ENCODE results near the gene LTF. TPM values are rescaled to one million over a fixed set of nuclear protein-coding genes. Genes with fewer than 3 reads are reported as not detected.

Gene LTF
- total and polyA plus RNA-seq, 9 of the 15 experiments (the other 6 are each of a cell fraction or from before 2014, with no cell fraction given): 0.07 TPM; not detected in 8

GRCh38 chr3:46395210-46395661 is 69.5 kb downstream of the LTF start:
- Histone ChIP-seq H3K4me1 (replicated peaks in 1 of 2; ENCODE audit: control insufficient read depth in 2 of 2, insufficient read depth in 2 of 2, low read length in 2 of 2) (peaks cover 5 to 38% of the 10 kb centered on the region in 2 experiments), H3K4me2 (ENCODE audit: insufficient read depth, low read length) (peak overlapping the region; percentile 50), H3K9me1 (ENCODE audit: control insufficient read depth, insufficient read depth, low read length) (no peaks in the 10 kb centered on the region), H3K27ac (ENCODE audit: extremely low read depth, low read depth, low read length) (no peak overlapping the region), H3K79me2 (ENCODE audit: control insufficient read depth, insufficient read depth, low read length) (no peaks in the 10 kb centered on the region), H3K9me3 (replicated peaks; ENCODE audit: control insufficient read depth, insufficient read depth, low read depth, low read length) (no peaks in the 10 kb centered on the region), H3K9ac (ENCODE audit: insufficient read depth in 1 of 2, low read depth in 2 of 2, low read length in 2 of 2) (no peak overlapping the region), H3K4me3 (no peak overlapping the region), H4K20me1 (replicated peaks; ENCODE audit: control insufficient read depth, insufficient read depth, low read length) (no peaks in the 10 kb centered on the region), H2AFZ (ENCODE audit: low read depth, low read length) (peak overlapping the region; percentile 34; the same call in 1 of the 2 replicates), H3K36me3 (ENCODE audit: control insufficient read depth, insufficient read depth, low read length) (no peaks in the 10 kb centered on the region), H3K27me3 (ENCODE audit: control insufficient read depth in 2 of 2, insufficient read depth in 2 of 2, low read length in 2 of 2) (peaks cover 0 to 17% of the 10 kb centered on the region in 2 experiments; a peak in 2 of 5 replicates)
- POLR2A ChIA-PET: interaction anchor here (0.7 to 1.2 kb wide), 3 partner anchors 9 to 1657 kb away, joined by 3 read pairs; no protein-coding TSS in a partner anchor
- DNase-seq (ENCODE audit: extremely low read depth in 1 of 4, low spot score in 3 of 4): peak; percentile 48 to 59 (median 55)
- peak; percentile 88 for ATAC-seq
- intact Hi-C loops (cut with micrococcal nuclease): loop anchor here (1.0 kb wide), 1 partner anchor 32 kb away; no protein-coding TSS in a partner anchor
- WGBS (ENCODE audit: insufficient coverage, low coverage, missing lambda C conversion rate): 3% methylated on average over 6 of the region's 6 CpGs
- FAIRE-seq: peak; percentile 69
- in situ Hi-C loops (cut with MboI): no loop called here
- CTCF ChIA-PET (ENCODE audit: low intra/inter-chr PET ratio): no interaction called here
- no TSS peak for BruUV-seq (replicated peaks)
- TF ChIP-seq ZKSCAN3 (CRISPR knock-in tag; IDR thresholded peaks at IDR 0.05) (no peak), UBTF (IDR thresholded peaks at IDR 0.05; ENCODE audit: borderline replicate concordance in 1 of 2, low read depth in 2 of 2, low read length in 2 of 2) (no peak), ZMIZ1 (IDR thresholded peaks at IDR 0.05; ENCODE audit: low read depth in 2 of 2, low read length in 2 of 2) (no peak), ZNF395 (CRISPR knock-in tag; IDR thresholded peaks at IDR 0.05) (no peak), ZNF668 (CRISPR knock-in tag; IDR thresholded peaks at IDR 0.05) (no peak), HDAC6 (IDR thresholded peaks at IDR 0.05; ENCODE audit: low read depth, low read length) (no peak), HES1 (IDR thresholded peaks at IDR 0.05; ENCODE audit: low read depth) (no peak), TOE1 (IDR thresholded peaks at IDR 0.05; ENCODE audit: borderline replicate concordance) (no peak), TOE1 (CRISPR knock-in tag; IDR thresholded peaks at IDR 0.05; ENCODE audit: borderline replicate concordance, low read depth) (no peak), SIRT6 (IDR thresholded peaks at IDR 0.05; ENCODE audit: low read depth, low read length) (no peak), MAFK (IDR thresholded peaks at IDR 0.05; ENCODE audit: low read length) (no peak)

All from K562 (cell line).